ENCODE data around the gene ZGPAT. TPM values are rescaled to one million over a fixed set of nuclear protein-coding genes. Genes with fewer than 3 reads are reported as not detected.
A peak's percentile ranks its signal among the peaks of the same experiment; 100 is the strongest.

Gene ZGPAT
- total and polyA plus RNA-seq, 9 of the 15 experiments (the other 6 are each of a cell fraction or from before 2014, with no cell fraction given), result 0.14 to 26.6 (median 7.4) TPM

- TF ChIP-seq, protein P1, sequence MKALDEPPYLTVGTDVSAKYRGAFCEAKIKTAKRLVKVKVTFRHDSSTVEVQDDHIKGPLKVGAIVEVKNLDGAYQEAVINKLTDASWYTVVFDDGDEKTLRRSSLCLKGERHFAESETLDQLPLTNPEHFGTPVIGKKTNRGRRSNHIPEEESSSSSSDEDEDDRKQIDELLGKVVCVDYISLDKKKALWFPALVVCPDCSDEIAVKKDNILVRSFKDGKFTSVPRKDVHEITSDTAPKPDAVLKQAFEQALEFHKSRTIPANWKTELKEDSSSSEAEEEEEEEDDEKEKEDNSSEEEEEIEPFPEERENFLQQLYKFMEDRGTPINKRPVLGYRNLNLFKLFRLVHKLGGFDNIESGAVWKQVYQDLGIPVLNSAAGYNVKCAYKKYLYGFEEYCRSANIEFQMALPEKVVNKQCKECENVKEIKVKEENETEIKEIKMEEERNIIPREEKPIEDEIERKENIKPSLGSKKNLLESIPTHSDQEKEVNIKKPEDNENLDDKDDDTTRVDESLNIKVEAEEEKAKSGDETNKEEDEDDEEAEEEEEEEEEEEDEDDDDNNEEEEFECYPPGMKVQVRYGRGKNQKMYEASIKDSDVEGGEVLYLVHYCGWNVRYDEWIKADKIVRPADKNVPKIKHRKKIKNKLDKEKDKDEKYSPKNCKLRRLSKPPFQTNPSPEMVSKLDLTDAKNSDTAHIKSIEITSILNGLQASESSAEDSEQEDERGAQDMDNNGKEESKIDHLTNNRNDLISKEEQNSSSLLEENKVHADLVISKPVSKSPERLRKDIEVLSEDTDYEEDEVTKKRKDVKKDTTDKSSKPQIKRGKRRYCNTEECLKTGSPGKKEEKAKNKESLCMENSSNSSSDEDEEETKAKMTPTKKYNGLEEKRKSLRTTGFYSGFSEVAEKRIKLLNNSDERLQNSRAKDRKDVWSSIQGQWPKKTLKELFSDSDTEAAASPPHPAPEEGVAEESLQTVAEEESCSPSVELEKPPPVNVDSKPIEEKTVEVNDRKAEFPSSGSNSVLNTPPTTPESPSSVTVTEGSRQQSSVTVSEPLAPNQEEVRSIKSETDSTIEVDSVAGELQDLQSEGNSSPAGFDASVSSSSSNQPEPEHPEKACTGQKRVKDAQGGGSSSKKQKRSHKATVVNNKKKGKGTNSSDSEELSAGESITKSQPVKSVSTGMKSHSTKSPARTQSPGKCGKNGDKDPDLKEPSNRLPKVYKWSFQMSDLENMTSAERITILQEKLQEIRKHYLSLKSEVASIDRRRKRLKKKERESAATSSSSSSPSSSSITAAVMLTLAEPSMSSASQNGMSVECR (CRISPR knock-in tag; IDR thresholded peaks at IDR 0.05), result no peak
- TF ChIP-seq CTCF (IDR thresholded peaks at IDR 0.05 in 2 of 3, conservative IDR thresholded peaks at IDR 0.05 in 1 of 3; ENCODE audit: insufficient read depth in 2 of 3, low read depth in 1 of 3, low read length in 3 of 3) (no peak), ZNF316 (IDR thresholded peaks at IDR 0.05) (no peak), ELF1 (tag; IDR thresholded peaks at IDR 0.05) (no peak), POLR2AphosphoS2 (IDR thresholded peaks at IDR 0.05; ENCODE audit: low read length) (peak; percentile 85), PURB (CRISPR knock-in tag; IDR thresholded peaks at IDR 0.05; ENCODE audit: low read depth) (no peak), ZBTB34 (CRISPR knock-in tag; IDR thresholded peaks at IDR 0.05) (no peak), POLR2A (conservative IDR thresholded peaks at IDR 0.05) (peak; percentile 60), U2AF2 (optimal IDR thresholded peaks at IDR 0.05; ENCODE audit: low read depth, low read length) (no peak), KLF13 (tag; IDR thresholded peaks at IDR 0.05; ENCODE audit: borderline replicate concordance, low read depth) (no peak), KLF1 (tag; IDR thresholded peaks at IDR 0.05) (no peak), ZNF449 (CRISPR knock-in tag; IDR thresholded peaks at IDR 0.05) (no peak), NR2C1 (IDR thresholded peaks at IDR 0.05) (no peak), NR2C1 (tag; IDR thresholded peaks at IDR 0.05) (no peak)
- TF ChIP-seq, protein P2, sequence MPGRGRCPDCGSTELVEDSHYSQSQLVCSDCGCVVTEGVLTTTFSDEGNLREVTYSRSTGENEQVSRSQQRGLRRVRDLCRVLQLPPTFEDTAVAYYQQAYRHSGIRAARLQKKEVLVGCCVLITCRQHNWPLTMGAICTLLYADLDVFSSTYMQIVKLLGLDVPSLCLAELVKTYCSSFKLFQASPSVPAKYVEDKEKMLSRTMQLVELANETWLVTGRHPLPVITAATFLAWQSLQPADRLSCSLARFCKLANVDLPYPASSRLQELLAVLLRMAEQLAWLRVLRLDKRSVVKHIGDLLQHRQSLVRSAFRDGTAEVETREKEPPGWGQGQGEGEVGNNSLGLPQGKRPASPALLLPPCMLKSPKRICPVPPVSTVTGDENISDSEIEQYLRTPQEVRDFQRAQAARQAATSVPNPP (IDR thresholded peaks at IDR 0.05; ENCODE audit: borderline replicate concordance, insufficient read depth, insufficient read length), result no peak
Observed at GRCh38 chr20:63698739-63699465, 8.9 kb upstream of the ZGPAT start (continued).
